ENCODE results near the gene TMEM191B. TPM values are rescaled to one million over a fixed set of nuclear protein-coding genes. Genes with fewer than 3 reads are reported as not detected.
"Not testable (repeated sequence)": the region's sequence is repeated elsewhere in the genome, so short reads cannot be mapped to it uniquely, and the experiment has no call there.

Gene TMEM191B
- total RNA-seq, result 0.94 TPM

DNA sequence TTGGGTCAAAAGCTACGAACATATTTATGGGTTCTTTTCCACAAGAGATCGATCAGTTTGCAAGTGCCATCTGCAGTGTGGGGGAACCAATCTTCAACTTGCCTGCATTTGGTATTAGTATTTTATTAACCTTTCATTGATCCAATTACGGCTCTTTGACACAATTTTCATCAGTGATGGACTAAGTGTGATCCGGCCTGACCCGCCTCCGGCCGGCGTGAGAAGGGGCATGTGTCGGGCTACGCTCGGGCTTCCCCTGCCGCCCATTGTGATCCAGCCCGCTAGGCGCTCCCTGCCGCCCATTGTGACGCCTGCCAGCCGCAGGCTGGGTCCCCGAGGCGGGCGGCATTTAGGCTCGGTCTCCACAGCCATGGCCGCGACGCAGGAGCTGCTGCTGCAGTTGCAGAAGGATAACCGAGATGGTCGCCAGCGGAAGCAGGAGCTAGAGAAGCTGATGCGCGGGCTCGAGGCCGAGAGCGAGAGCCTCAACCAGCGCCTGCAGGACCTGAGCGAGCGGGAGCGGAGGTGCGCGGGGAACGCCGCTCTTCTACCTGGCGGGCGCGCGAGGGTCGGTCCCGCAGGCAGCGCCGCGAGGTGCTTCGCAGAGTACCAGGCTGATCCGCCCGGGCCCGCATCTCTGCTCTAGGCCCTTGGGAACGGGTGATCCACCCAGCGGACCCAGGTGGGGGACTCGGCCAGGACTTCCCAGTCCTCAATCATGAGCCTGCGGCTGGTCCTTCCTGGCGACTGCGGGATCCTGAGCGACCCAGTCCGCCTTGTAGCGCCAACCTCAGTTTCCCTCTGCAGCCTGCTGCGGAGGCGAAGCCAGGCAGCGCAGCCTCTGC lies at the start of gene TMEM191B:
TMEM191B (plus strand) TSS at position 51 of the 845 bp plus-strand sequence; CDS start at position 230, 179 bp downstream.
- not testable (repeated sequence) for DNase-seq

DNA sequence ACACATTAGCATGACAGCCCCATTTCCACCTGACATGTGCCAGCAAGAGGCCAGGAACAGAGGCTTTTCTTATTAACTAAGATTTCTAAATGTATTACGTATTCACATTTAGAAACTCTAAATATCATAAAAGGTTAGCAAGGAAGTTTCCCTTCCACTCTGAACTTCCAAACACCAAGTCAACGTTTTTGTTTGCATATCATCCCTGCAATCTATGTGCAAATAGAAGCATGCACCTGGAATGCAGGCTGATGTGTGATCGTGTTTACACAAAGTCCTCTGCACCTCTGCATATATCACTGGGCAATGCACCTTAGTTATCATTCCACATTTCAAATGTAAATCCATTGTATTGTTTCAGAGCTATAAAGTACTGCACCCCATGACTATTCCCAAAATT lies 31.4 kb upstream of the TMEM191B start:
- DNase-seq, result not testable (repeated sequence)

DNA sequence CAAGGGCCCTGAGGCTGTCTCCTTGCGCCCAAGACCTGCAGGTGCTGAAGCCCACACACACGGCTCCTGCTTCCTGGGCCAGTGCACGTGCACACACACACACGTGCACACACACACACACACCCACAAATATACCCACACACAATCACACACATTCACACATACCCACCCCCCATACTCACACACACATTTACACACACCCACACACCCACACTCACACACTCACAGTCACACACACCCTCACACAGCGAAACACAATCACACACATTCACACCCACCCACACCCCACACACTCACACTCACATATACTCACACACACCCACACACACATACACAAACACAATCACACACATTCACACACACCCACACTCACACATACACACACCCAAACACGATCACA lies 16.3 kb upstream of the TMEM191B start:
- not testable (repeated sequence) for DNase-seq

DNA sequence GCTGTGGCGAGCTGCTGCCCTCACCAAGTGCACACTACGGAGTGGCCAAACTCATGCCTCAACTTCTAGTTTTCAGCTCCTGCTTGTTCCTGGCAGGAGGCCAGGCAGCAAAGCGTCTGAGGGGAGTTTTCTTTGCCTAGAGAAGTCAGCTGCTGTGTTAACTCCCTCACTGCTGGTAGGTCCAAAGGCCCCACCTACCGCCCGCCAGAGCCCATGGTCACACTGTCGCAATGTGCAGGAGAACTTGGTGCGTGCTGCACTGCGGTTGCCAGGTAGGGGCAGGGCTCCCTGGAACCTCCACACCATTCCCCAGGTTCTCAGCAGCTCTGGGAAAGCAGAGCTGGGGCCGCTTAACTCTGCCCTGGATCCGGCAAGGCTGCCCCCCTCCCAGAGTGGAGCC lies 15.2 kb upstream of the TMEM191B start:
- DNase-seq, result not testable (repeated sequence)

DNA sequence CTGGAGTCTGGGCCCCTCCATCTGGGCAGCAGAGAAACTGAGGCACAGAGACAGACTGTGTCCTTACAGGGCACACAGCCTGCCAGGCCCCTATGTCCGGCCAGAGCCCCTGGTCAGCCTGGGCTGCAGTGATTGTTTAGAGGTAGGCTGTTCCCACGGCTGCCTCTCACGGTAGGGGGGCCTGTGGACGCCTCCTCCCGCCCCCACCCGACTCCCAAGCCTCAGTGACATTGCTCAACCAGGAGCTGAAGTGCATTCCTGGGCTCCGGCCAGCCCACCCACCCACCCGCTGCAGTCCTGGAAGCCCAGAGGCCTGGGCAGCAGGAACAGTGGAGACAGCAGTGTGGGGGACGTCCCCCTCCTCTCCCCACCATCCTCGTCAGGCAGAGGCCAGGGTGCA lies 14.1 kb upstream of the TMEM191B start:
- DNase-seq, result not testable (repeated sequence)

DNA sequence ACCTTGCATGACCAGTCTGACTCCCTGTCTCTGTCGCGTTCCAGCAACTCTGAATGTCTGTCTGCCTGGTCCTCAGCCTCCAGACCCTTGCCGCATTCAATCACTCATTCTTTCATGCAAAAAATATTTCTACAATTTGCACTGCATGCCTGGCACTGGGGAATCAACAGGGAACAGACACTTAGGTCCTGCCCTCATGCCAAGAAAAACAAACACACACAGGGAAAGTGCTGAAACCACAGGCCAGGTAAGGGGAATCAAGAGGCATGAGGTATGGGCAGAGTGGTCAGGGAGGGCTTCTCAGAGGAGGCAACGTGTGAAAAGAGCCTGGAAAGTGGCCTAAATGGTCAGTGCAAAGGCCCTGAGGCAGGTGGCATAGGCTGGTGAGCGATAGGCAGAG lies 9.5 kb upstream of the TMEM191B start, which contains the start of gene GGTLC3:
GGTLC3 (minus strand) TSS at position 101 of the 400 bp plus-strand sequence. CDS start 264 bp downstream, outside the sequence.
- DNase-seq, result not testable (repeated sequence)

- not testable (repeated sequence) for DNase-seq
These were observed 4.8 kb upstream of the TMEM191B start for GRCh38 chr22:18522762-18523161.

GRCh38 chr22:18523328-18523727 lies 4.3 kb upstream of the TMEM191B start:
- DNase-seq, result not testable (repeated sequence)

- not testable (repeated sequence) for DNase-seq
These were observed 1.2 kb downstream of the TMEM191B start for GRCh38 chr22:18528597-18529415.

DNA sequence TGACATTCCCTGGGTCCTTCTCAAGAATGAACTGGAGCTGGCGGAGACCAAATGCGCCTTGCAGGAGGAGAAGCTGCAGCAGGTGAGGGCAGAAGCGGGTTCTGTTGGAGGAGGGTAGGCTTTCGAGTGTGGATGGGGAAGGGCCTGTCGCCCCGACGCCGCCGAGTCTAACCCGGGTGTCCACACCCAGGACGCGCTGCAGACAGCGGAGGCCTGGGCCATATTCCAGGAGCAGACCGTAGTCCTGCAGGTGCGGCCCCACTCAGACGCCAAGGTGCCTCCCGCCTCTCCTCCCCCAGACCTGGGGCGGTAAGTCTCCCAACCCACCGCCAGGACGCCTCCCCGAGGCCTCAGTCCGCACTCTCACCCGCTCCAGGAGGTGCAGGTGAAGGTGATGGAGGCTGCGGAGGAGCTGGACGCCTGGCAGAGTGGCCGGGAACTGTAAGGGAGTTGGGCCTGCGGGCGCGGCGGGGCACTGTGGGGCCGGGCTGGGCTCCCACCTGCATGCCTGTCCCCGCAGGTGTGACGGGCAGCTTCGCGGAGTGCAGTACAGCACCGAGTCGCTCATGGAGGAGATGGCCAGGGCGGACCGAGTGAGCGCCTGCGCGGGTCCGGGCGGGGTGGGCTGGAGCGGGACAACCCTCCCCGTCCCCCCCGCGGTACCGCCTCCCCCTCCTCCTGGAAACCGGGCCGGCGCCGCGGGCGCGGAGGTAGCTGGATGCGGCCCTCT lies 2.0 kb downstream of the TMEM191B start:
- not testable (repeated sequence) for DNase-seq

DNA sequence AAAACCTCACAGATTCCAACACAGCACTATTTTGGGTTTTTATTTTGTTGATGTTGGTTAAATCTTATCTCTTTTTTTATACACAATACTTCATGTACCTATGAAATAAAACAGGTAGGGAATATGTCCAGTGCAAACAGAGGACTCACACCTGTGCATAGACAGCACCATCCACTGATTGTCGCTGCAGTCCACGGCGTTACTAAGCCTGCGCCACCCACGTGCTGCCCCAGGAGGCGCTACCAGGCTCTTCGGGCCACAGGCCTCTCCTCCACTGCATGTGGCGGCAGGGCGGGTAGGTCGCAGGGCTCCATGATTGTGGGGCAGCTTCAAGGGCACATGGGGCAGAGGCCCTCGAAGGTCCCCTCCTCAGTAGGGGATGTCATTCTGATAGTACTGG lies 6.0 kb downstream of the TMEM191B start:
- DNase-seq, result not testable (repeated sequence)

DNA sequence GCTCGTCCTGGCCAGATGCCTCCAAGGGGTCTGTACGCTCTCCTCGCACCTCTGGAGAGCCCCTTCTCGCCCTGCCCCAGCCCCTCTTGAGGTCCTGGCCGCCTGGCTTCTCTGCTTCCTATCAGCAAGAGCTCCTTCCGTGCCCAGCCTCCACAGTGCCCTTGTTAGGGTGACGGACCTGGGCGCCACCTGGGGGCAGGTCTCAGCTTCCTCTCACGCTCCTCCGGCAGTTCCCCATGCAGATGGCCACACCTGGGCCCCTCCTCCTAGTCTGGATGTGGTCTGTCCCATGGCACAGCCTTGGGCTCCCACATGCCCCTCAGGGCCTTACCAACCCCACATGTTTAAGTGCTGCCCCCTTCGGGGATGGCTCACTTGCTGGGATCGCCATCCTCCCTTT lies 6.7 kb downstream of the TMEM191B start:
- DNase-seq, result not testable (repeated sequence)

- not testable (repeated sequence) for DNase-seq
These were observed 12.4 kb downstream of the TMEM191B start for GRCh38 chr22:18539994-18540393.

- DNase-seq, result not testable (repeated sequence)
These were observed 15.8 kb downstream of the TMEM191B start for GRCh38 chr22:18543400-18543799.

- not testable (repeated sequence) for DNase-seq
These were observed 17.0 kb downstream of the TMEM191B start for GRCh38 chr22:18544615-18545014.

DNA sequence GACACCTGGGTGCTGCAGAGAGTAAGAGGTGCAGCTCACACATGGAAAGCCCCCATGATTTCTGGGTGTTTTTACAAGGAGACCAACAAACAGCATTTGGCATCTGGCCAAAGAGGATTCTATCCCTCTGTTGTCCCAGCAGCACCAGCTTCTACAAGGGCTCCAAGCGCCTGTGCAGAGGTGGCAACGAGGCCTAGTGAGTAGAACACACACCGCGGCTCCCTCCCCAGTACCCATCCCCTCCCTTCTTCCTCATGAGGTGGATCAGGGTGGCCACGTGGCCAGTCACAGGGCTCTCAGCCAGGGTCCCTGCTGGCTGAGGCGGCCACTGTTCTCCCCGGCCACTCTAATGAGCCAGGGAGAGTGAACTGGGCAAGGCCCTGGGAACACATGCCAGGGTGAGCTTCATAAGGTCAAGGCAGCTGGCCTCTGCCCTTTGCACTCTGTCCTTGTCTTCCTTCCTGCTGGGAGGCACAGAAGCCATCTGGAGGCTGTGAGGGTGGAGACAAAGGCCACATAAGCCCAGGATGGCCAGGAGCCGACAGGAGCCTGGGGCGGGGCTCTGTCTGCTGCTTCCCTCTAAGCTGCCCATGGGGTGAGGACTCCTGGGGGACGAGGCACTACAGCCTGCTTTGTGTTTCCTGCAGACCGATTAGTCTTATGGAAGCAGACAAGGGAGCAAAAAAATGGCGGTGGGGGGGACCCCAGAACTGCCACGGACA lies 22.0 kb downstream of the TMEM191B start:
- DNase-seq, result not testable (repeated sequence)

- DNase-seq, result not testable (repeated sequence)
These were observed 23.4 kb downstream of the TMEM191B start for GRCh38 chr22:18551046-18551445.

DNA sequence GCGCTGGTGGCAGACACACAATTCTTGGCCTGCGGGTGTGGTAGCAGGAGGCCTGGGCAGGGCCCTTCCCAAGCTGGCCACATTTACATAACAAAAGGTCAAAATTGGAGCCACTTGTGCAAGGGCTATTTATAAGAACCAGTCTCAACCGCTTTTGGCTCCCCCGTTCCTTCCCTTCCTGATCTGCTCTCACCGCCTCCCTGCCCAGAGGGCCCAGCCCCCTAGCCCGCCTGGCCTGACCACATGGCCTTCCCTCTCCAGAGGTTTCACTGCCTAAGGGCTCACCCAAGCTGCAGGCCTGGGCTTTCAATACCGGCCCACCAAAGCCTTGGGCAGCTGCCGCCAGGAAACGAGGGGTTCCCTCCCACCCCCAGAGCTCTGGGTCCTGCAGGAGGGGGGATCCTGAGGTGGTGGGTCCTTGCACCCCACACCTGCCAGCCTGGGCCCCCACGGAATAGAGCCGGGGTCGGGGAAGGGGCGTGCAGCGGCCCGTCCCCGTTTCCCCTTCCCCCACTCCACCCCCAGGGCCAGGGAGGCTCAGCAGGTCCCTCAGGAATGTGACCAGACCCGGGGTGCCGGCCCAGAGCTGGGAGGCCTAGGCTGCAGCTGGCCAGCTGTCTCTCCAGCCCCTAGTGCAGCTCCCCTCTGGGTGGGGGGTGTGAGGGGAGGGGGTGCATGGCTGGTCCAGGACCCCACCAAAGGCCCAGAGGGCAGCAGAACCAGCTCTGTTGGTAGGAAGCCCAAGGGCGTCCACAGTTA lies 25.4 kb downstream of the TMEM191B start:
- not testable (repeated sequence) for DNase-seq

DNA sequence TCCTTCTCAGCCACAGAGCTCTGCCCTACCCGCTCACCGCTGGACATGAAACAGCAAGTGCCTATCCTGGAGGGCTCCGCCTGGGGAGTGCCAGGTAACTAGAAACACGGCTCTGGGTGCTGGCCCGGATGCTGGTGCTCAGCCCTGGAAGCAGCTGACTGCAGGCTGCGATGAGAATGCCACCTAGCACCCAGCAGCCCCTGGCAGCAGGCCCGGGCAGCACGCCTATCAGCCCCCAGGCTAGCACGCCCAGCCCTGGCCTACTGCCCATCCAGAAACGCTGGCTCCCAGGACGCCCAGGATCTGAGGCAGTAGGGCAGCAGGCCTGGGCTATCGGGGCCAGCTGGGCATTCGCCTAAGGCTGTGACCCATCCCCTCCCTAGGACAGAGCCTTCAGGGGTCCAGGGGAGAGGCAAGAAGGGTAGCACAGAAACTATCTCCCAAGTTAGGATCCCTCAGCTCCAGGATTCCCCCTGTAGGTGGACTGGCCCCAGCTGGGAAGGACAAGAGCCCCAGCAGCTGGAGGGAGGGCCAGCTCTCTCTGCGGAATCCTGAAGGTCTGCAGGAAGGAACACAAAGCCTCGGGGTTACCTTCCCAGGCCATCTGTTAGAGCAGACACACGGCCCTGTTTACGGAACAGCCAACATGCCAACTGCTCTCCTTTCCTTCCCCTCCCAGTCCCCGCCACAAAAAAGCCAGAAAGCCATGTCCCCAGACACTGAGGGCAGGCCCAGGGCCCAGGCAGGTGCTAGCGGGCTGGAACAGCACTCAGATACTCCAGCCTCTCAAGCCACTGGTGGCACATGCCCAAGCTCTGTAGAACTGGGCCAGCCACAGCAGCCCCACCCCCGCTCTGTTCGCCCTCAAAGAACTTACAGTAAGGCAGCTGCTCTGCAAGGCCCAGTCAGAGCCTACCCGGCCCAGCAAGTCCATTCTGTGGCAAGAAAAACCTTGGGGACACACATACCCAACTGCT lies 27.0 kb downstream of the TMEM191B start:
- not testable (repeated sequence) for DNase-seq
